Measurements from ENCODE around the gene STK32B. TPM values are rescaled to one million over a fixed set of nuclear protein-coding genes. Genes with fewer than 3 reads are reported as not detected.

STK32B gene
- polyA plus RNA-seq, 1 experiment: 4.3 TPM

- no peak for DNase-seq (ENCODE audit: low read depth, low spot score)
- POLR2A ChIA-PET: no interaction called here
- Histone ChIP-seq H3K4me3 (ENCODE audit: low read depth, low read length) (no peak overlapping the region), H3K9me3 (ENCODE audit: control insufficient read depth, insufficient read depth, low read length) (no peaks in the 10 kb centered on the region), H3K27ac (ENCODE audit: low read depth, low read length) (no peak overlapping the region), H3K27me3 (ENCODE audit: control insufficient read depth, insufficient read depth, low read length) (peaks cover 2% of the 10 kb centered on the region)
- CTCF ChIA-PET: interaction anchor here (1.0 kb wide), 1 partner anchor 429 kb away, joined by 4 read pairs; no protein-coding TSS in a partner anchor
- no peak for TF ChIP-seq CTCF (IDR thresholded peaks at IDR 0.05; ENCODE audit: low read depth, low read length)
Measured at GRCh38 chr4:5361968-5362367, 310.7 kb downstream of the STK32B start.

GRCh38 chr4:5364406-5364805, 313.1 kb downstream of the STK32B start:
- TF ChIP-seq CTCF (IDR thresholded peaks at IDR 0.05; ENCODE audit: low read depth, low read length): no peak
- no peak for DNase-seq (ENCODE audit: low read depth, low spot score)
- Histone ChIP-seq H3K27me3 (ENCODE audit: control insufficient read depth, insufficient read depth, low read length) (peaks cover 2% of the 10 kb centered on the region), H3K27ac (ENCODE audit: low read depth, low read length) (no peak overlapping the region), H3K4me3 (ENCODE audit: low read depth, low read length) (no peak overlapping the region), H3K9me3 (ENCODE audit: control insufficient read depth, insufficient read depth, low read length) (no peaks in the 10 kb centered on the region)
- CTCF ChIA-PET: interaction anchor here (0.7 kb wide), 1 partner anchor 376 kb away, joined by 3 read pairs; no protein-coding TSS in a partner anchor
- POLR2A ChIA-PET: no interaction called here

- no peak overlapping the region for H3K4me3 ChIP-seq (ENCODE audit: low read depth, low read length)
- no peaks in the 10 kb centered on the region for H3K9me3 ChIP-seq (ENCODE audit: control insufficient read depth, insufficient read depth, low read length)
- no peak for TF ChIP-seq CTCF (IDR thresholded peaks at IDR 0.05; ENCODE audit: low read depth, low read length)
- no peak overlapping the region for H3K27ac ChIP-seq (ENCODE audit: low read depth, low read length)
- peak; percentile 72 for DNase-seq (ENCODE audit: low read depth, low spot score)
- peaks cover 2% of the 10 kb centered on the region for H3K27me3 ChIP-seq (ENCODE audit: control insufficient read depth, insufficient read depth, low read length)
- POLR2A ChIA-PET: no interaction called here
- CTCF ChIA-PET: interaction anchor here (1.2 kb wide), 1 partner anchor 35 kb away, joined by 3 read pairs; no protein-coding TSS in a partner anchor
Measured at GRCh38 chr4:5365071-5366008, 314.1 kb downstream of the STK32B start.

- H3K9me3 ChIP-seq (ENCODE audit: control insufficient read depth, insufficient read depth, low read length): no peaks in the 10 kb centered on the region
- CTCF ChIA-PET: interaction anchor here (1.2 kb wide), 1 partner anchor 34 kb away, joined by 3 read pairs; no protein-coding TSS in a partner anchor
Measured at GRCh38 chr4:5366009-5366386, 314.7 kb downstream of the STK32B start.

More at GRCh38 chr4:5366009-5366386, 314.7 kb downstream of the STK32B start:
- Histone ChIP-seq H3K4me3 (ENCODE audit: low read depth, low read length) (no peak overlapping the region), H3K27me3 (ENCODE audit: control insufficient read depth, insufficient read depth, low read length) (peaks cover 2% of the 10 kb centered on the region), H3K27ac (ENCODE audit: low read depth, low read length) (peak overlapping the region; percentile 11)
- DNase-seq (ENCODE audit: low read depth, low spot score): no peak
- TF ChIP-seq CTCF (IDR thresholded peaks at IDR 0.05; ENCODE audit: low read depth, low read length): no peak
- POLR2A ChIA-PET: interaction anchor here (0.6 kb wide), 1 partner anchor 345 kb away, joined by 3 read pairs; no protein-coding TSS in a partner anchor

Data from AG04450 (cell line).